Activated T-cell treated with anti-CD3 and anti-CD28 coated beads for 48 hours (primary cell): ENCODE results near the gene DBN1.

Experiments used
- DNase-seq: peaks from one replicate; pipeline ENCODE4 v3.0.0-alpha.2; 2020; ENCODE audit warnings: low read depth

DBN1 gene

GRCh38 chr5:177455661-177456590 is 17.5 kb downstream of the DBN1 start:
- DNase-seq = peak; percentile 95

GRCh38 chr5:177455036-177455660 is 18.3 kb downstream of the DBN1 start:
- peak; percentile 93 for DNase-seq

- peak; percentile 95 for DNase-seq
Measured at GRCh38 chr5:177454397-177455035, 18.9 kb downstream of the DBN1 start.

- DNase-seq = no peak
Measured at GRCh38 chr5:177453852-177454396, 19.5 kb downstream of the DBN1 start.

GRCh38 chr5:177452688-177453638 is 20.5 kb downstream of the DBN1 start:
- no peak for DNase-seq

- no peak for DNase-seq
Measured at GRCh38 chr5:177450667-177451424, 22.6 kb downstream of the DBN1 start.

- no peak for DNase-seq
Measured at GRCh38 chr5:177449140-177450061, 24.0 kb downstream of the DBN1 start.

- no peak for DNase-seq
Measured at GRCh38 chr5:177448244-177448950, 25.0 kb downstream of the DBN1 start.

GRCh38 chr5:177447611-177448243 is 25.7 kb downstream of the DBN1 start:
- no peak for DNase-seq

- DNase-seq = peak; percentile 67
Measured at GRCh38 chr5:177447066-177447610, 26.3 kb downstream of the DBN1 start.

- peak; percentile 78 for DNase-seq
Measured at GRCh38 chr5:177446200-177447065, 27.0 kb downstream of the DBN1 start, which contains the start of gene PRR7. Gene PRR7 (plus strand): TSS chr5:177446814. CDS start chr5:177455068, 8,254 bp downstream.

GRCh38 chr5:177445917-177446199 is 27.6 kb downstream of the DBN1 start:
- no peak for DNase-seq

- no peak for DNase-seq
Measured at GRCh38 chr5:177445052-177445916, 28.1 kb downstream of the DBN1 start.

GRCh38 chr5:177444106-177445051 is 29.1 kb downstream of the DBN1 start:
- DNase-seq = no peak
